Measurements from ENCODE around the gene PLA2G4D.

GRCh38 chr15:42139596-42139995 is 45.2 kb upstream of the PLA2G4D start:
- no peak for TF ChIP-seq CTCF (IDR thresholded peaks at IDR 0.05; ENCODE audit: insufficient read depth, low read length, poor library complexity, severe bottlenecking)
- no peak for TF ChIP-seq EZH2phosphoT487 (conservative IDR thresholded peaks at IDR 0.05; ENCODE audit: low read length)
